GM23338 (cell line): Measurements from ENCODE around the gene UQCC5.

Experiments used
- CREB1 ChIP-seq: fragments of 250-450 bp; sonication (Bioruptor Pico); IDR thresholded peaks from 2 replicates; pipeline ENCODE4 v1.5.0; 2020; ENCODE audit warnings: low read depth, mild to moderate bottlenecking, moderate library complexity
- EZH2 ChIP-seq: fragments of 200-600 bp; sonication (generic); IDR thresholded peaks from one replicate; pipeline ENCODE4 v1.8.0; 2017; ENCODE audit warnings: antibody characterized with exemption, mild to moderate bottlenecking, low read depth; ENCODE audit not compliant: unreplicated experiment
- EZH2phosphoT487 ChIP-seq: fragments of 200-600 bp; sonication (generic); IDR thresholded peaks from one replicate; pipeline ENCODE4 v1.8.1; 2018; ENCODE audit warnings: antibody characterized with exemption; ENCODE audit not compliant: unreplicated experiment
- POLR2AphosphoS5 ChIP-seq: IDR thresholded peaks from 2 replicates; pipeline ENCODE4 v1.6.1; 2016; ENCODE audit warnings: antibody characterized with exemption, low read depth
- TF ChIP-seq, protein P1 (sequence below), 2 experiments: fragments of 200-600 bp in 1 of 2; sonication (generic) in 1 of 2; conservative IDR thresholded peaks; 2 replicates each; pipeline versions ENCODE4 v1.5.1 to v1.6.1; 2016 to 2017; ENCODE audit warnings: antibody characterized with exemption in 2 of 2, low read depth in 2 of 2, mild to moderate bottlenecking in 2 of 2, moderate library complexity in 1 of 2
- TF ChIP-seq, protein P2 (sequence below): IDR thresholded peaks from one replicate; pipeline ENCODE4 v1.6.1; 2018; ENCODE audit warnings: antibody characterized with exemption; ENCODE audit not compliant: unreplicated experiment
- TF ChIP-seq, protein P3 (sequence below): IDR thresholded peaks from 2 replicates; pipeline ENCODE4 v1.6.1; 2016; ENCODE audit warnings: antibody characterized with exemption

DNA sequence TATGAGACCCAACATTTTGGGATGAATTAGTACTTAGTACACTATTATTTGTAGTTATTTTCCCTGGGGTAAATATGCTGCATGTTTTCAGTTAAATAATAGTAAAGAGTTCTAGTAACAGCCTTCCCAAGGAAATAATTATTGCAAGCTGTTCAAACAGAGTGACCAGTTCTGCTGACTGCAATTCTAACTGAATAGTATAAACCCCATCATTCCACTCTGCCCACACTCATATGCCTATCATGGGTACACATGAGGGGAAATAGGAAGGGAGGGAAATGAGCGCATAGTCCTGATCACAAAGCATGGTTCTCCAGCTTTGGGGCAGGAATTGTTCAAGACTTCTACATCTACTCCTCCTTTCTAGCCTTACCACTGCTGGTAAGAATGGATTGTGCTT is 18.7 kb downstream of the UQCC5 start:
- TF ChIP-seq EZH2 (no peak), EZH2phosphoT487 (no peak), POLR2AphosphoS5 (no peak), CREB1 (CRISPR knock-in tag) (no peak)
- TF ChIP-seq, protein P1, sequence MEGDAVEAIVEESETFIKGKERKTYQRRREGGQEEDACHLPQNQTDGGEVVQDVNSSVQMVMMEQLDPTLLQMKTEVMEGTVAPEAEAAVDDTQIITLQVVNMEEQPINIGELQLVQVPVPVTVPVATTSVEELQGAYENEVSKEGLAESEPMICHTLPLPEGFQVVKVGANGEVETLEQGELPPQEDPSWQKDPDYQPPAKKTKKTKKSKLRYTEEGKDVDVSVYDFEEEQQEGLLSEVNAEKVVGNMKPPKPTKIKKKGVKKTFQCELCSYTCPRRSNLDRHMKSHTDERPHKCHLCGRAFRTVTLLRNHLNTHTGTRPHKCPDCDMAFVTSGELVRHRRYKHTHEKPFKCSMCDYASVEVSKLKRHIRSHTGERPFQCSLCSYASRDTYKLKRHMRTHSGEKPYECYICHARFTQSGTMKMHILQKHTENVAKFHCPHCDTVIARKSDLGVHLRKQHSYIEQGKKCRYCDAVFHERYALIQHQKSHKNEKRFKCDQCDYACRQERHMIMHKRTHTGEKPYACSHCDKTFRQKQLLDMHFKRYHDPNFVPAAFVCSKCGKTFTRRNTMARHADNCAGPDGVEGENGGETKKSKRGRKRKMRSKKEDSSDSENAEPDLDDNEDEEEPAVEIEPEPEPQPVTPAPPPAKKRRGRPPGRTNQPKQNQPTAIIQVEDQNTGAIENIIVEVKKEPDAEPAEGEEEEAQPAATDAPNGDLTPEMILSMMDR (conservative IDR thresholded peaks at IDR 0.05; ENCODE audit: low read depth in 2 of 2) = no peak
- TF ChIP-seq, protein P2, sequence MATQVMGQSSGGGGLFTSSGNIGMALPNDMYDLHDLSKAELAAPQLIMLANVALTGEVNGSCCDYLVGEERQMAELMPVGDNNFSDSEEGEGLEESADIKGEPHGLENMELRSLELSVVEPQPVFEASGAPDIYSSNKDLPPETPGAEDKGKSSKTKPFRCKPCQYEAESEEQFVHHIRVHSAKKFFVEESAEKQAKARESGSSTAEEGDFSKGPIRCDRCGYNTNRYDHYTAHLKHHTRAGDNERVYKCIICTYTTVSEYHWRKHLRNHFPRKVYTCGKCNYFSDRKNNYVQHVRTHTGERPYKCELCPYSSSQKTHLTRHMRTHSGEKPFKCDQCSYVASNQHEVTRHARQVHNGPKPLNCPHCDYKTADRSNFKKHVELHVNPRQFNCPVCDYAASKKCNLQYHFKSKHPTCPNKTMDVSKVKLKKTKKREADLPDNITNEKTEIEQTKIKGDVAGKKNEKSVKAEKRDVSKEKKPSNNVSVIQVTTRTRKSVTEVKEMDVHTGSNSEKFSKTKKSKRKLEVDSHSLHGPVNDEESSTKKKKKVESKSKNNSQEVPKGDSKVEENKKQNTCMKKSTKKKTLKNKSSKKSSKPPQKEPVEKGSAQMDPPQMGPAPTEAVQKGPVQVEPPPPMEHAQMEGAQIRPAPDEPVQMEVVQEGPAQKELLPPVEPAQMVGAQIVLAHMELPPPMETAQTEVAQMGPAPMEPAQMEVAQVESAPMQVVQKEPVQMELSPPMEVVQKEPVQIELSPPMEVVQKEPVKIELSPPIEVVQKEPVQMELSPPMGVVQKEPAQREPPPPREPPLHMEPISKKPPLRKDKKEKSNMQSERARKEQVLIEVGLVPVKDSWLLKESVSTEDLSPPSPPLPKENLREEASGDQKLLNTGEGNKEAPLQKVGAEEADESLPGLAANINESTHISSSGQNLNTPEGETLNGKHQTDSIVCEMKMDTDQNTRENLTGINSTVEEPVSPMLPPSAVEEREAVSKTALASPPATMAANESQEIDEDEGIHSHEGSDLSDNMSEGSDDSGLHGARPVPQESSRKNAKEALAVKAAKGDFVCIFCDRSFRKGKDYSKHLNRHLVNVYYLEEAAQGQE = no peak
- TF ChIP-seq, protein P3, sequence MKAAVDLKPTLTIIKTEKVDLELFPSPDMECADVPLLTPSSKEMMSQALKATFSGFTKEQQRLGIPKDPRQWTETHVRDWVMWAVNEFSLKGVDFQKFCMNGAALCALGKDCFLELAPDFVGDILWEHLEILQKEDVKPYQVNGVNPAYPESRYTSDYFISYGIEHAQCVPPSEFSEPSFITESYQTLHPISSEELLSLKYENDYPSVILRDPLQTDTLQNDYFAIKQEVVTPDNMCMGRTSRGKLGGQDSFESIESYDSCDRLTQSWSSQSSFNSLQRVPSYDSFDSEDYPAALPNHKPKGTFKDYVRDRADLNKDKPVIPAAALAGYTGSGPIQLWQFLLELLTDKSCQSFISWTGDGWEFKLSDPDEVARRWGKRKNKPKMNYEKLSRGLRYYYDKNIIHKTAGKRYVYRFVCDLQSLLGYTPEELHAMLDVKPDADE = no peak
